NCI-H2171 (cell line): Measurements from ENCODE around the gene GRIK5.

Experiments
- DNase-seq: peaks from one replicate; lab custom pipeline; 2025; lab: John Stamatoyannopoulos, UW

Gene GRIK5

DNA sequence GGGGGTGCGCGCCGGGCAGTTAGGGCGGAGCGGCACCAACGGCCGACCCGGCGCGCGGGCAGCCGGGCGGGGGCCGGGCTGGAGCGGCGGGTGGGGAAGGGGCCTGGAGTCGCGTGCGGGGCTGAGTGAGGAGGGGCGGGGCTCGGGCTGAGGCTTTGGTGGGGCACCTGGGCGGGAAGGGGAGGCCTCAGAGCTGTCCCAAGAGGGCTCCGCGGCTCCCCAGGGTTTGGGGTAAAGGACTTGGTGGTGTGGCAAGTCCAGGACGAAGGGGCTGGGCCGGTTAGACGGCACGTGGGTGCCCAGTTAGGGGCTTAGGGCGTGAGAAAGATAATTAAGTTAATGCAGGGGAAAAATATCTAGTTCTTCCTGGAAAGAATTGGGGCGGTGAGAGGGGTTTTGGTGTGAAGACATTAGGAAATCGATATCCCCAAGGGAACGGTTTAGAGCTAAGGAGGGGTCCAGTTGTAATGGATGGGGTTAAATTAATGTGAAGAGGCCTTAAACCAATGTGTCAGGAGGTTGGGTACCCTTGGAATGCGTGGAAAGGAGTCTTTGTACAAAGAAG, 6.5 kb upstream of the GRIK5 start:
- DNase-seq = peak; percentile 50

DNA sequence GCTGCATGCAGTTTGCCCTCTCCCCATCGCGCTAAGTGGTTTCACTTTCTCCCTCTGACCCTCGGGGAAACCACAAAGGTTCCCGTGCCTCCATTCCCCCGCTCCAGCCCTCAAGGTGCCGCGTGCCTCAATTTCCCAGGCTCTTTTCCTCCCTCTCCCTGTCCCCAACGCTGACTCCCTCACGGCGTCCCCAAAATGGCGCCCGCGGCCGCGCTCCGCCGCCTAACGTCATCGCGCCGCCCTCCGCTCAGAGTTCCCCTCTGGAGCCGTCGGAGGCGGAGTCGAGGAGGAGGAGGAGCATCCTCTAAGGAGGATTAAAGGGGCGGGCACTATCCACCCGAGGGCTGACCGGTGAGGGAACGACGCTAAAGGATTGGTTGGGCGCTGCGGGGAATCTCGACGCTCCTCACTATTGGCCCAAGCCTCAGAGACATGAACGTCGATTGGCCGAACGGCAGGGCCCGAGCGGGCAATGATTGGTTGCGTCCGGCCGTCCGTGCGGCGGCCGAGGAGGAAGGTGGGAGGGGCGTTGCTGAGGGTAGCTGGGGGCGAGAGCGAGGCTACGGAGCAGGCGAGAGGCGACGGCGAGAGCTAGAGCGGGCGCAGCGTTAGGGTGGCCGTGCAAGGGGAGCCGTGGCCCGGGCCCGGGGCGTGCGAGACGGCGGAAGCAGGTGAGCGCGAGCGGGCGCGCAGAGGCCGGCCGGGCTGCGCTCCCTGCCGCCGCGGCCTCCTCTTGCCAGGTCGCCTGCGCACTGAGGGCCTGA, 5.8 kb upstream of the GRIK5 start, which contains the start of gene ZNF574:
Gene ZNF574, plus strand, starts transcription at position 551 of the 764 bp plus-strand sequence. CDS start 2,441 bp downstream, outside the sequence.
- peak; percentile 99 for DNase-seq

DNA sequence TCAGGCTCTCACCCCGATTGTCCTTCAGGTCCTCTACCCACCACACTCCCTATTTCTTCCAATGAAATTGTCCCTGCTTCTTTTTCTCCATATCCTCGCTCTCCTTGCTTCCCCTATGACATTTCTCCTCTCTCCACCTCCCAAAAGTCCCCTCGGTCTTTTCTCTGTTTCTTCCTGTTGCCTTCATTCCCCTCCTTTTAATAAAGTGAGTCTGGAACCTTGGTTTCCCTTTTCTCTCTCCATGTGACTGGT, 5.3 kb upstream of the GRIK5 start:
- DNase-seq = no peak

DNA sequence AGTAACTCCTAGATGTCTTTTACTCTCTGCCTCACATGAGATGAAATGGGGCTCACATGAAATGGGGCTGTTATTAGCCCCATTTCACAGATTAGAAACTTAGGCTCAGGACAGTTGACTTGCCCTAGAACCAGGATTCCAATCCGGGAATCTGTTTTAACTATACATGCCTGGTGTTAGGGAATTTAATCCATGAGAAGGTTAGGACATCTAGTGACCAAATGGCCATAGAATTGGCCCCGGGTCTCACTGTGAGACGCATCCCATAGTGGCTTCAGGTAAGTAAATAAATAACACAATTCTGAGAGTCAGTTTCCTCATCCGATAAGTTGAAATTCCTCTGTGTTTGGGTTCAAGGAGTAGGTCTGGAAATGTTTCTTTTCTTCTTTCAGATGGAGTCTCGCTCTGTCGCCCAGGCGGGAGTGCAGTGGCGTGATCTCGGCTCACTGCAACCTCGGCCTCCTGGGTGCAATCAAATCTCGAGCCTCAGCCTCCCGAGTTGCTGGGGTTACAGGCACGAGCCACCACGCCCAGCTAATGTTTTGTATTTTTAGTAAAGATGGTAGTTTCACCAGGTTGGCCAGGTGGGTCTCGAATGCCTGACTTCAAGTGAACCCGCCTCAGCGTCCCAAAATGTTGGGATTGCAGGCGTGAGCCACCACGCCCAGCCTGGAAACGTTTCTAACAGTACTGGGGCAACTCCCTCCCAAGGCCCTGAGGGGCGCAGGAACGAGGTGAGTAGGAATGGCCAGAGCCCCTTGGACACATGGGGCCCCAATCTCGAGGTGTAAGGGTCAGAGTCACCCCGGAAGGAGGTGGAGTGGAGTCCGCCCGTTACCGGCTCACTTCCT, 4.7 kb upstream of the GRIK5 start:
- no peak for DNase-seq

DNA sequence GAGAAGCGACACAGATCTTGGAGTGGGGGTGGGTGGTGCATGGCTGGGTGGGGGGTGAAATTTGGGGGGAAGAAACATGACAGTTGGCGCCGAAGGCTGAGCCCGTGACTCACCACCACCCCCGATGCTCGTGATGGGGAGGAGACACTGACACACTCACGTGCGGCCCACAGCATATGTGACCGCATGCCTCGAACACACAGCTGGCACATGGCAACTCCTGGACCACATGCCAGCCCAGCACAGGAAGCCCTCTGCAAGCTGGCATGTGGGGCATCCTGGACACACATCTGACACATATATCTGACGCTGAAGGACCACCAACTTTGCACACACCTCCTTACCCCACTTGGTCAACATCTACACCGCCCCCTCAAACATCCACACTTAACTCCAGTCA, 1.2 kb upstream of the GRIK5 start:
- DNase-seq = no peak

DNA sequence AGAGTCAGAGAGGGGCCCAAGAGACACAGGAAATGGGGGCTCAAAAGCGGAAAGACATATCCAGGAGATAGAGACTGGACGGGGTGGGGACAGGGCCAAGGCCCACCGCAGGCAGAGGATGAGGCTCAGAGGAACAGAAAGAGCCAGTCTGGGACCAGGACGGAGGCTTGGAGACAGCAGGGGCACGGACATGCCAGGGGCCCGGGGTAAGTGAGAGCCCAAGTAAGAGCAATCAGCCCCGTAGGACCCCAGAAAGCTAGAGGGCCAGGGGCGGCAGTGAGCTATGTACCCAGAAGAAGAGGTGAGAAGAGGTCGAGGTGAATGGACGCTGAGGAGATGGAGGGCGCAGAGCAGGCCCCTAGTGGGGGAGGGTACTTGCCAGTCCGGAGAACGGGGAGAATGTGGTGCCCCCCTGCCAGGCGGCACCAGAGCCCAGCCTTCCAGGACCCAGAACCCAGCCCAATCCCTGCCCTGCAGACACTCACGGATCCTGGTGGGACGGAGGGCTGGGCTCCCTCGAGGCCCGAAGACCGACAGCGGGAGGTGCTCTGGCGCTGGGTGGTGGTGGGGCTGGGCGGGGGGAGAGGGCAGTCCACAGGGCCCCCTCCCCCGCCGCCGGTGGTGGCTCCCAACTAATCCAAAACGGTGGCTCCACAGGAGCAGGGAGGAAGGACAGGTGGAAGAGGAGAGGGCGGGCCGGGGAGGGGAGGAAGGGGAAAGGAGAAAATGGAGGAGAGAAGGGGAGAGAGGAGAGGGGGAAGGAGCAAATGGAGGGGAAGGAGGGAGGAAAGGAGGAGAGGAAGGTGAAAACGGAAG, 1.0 kb downstream of the GRIK5 start:
- DNase-seq = no peak

DNA sequence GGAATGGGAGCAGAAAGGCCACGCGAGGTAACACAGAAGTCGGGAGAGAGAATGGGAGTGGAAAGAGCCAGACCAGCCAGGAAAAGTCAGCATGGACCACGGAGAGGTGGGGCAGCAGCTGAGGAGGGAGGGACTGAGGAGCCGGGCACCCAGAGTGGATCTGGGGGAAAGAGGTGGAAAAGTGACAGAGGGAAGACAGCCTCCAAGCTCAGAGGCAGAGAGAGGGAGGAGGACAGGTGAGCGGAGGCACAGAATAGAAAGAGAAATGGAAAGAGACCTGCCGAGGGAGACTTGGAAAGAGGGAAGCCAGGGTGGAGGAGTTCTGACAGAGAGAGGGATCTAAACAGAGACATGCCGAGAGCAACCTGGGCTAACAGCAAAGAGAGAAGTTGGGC, 1.6 kb downstream of the GRIK5 start:
- DNase-seq = no peak

DNA sequence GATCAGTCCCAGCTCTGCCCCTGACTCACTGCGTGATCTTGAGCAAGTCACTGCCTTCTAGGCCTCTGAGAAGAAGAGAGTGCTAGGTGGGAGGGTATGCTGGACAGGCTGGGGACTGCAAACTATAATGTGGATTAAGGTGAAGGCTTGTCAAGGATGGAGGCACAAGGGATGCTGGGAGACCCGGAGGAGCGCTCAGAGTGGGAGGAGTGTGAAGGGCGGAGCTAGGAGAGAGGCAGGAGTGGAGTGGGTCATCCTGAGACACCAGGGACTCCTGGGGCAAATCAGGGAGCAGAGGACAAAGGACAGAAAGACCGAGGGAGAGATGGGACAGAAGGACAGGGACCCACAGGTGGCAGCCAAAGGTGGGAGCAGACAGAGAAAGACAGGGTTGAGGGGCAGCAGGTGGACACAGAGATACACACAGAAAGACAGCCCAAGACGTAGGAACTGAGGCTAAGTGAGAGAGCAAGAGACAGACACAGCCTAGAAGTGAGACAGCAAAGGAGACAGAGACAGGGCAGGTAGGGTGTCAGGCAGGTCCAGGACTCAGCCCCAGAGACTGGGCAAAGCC, 2.6 kb downstream of the GRIK5 start:
- no peak for DNase-seq

DNA sequence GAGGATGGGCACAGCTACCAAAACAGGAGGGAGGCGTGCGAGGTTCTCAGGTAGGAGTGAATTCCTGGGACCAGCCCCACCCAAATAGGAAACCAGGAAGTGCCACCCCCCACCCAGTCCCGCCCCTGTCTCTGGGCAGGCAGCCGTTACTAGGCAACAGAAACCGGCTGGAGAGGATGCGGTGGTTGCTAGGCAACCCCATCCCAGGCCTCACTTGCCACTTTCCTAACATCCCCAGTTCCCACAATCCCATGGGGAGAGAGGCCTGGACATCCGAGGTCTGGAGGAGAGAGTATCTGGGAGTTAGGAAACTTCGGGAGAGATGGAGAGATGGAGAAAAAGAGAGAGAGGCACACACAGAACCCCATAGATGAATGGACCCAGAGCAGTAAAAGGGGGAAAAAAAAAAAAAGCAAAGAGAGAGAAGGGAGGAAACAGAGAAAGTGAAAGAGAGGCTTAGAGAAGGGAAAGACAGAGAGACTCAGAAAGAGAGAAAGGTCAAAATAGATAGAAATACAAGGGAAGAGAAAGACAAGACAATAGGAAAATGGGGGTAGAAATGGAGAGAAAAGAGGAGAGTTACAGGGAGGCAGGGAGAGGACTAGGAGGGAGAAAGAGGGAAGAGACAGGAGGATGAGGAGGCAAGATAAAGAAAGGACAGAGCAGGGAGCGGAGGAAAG, 3.8 kb downstream of the GRIK5 start:
- no peak for DNase-seq

DNA sequence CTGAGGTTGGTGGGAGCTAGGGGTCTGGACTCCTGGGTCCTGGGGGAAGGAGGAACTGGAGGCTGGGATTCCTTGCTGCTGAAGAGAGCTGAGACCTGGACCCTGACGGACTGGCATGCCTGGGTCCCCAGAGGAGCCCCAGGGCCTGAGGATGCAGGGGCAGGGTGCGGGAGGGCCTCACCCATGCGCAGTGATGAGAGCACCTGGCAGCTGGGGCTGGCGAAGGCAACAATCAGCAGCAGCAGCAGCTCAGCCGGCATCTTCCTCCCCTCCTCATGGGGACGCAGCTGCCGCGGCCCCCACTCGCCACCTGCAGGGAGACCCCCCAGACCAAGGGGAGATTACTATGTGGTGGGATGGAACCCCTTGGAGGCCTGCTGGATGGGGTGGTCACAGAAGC, 4.5 kb downstream of the GRIK5 start:
- no peak for DNase-seq

DNA sequence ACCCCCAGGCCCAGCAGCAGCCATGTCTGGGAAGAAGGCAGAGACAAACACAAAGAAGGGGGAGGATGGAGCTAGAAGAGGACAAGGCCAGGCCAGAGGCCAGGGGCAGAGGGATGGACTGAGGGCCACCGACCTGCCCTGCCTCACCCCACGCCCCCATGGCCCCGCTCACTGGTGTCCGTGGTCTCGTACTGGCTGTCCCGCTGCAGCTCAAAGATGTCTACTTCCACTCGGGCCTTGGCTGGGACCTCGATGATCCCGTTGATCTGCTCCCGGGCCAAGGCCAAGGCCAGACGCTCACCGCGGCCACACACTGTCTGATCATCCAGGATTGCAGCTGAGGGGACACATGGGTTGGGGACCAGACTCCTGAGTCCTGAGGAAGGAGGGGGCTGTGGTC, 5.0 kb downstream of the GRIK5 start:
- no peak for DNase-seq

DNA sequence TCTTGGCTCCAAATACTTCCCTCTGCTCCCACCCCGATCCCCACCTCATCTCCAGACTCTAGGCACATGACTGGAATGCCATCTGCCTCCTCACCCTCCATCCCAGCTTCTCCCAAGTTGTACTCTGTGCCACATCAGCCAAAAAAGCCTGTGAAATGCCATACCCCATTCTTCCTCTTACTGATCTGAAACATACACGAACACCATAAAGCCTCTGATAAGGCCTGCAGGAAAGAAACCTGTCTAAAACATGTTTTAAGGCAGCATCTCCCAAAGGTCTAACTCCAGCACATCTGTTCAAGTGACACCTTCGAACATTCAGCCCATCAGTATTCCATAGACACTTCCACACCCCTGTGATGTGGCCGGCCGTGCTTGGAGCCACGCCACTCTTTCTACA, 5.6 kb downstream of the GRIK5 start:
- DNase-seq = no peak

DNA sequence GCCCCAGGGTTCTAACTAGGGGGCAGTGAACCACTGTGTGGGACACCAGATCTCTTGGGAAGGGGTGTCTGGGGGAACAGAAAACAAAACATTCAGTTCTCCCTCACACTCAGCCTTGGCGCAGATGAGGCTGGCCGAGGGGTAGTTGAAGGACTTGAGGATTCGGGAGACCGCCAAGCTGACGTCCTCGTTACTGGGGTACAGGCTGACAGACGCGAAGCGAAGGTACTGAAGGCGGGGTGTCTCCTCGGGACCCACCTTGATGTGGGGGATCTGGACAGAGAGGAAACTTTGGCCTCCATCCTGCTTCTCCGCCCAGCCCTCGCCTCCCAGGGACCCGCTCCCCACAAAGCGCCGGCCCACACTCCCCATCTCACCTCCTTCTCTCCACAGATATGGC, 7.6 kb downstream of the GRIK5 start:
- no peak for DNase-seq

DNA sequence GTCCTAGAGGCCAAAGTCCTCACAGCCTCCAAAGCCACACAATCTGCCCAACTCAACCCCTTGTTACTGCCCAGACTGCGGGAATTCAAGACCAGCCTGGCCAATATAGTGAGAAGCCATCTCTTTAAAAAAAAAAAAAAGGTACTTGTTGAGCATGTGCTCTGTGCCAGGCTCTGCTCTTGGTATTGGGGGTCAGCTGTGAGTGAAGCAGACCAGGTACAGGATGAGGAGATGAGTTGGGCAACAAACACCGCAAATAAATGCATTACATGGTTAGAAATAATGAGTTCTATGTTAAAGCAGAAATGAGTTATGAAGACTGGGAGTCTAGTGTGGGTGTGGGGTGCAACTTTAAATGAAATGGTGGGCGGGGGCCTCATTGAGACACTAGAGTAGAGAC, 9.9 kb downstream of the GRIK5 start:
- DNase-seq = no peak

DNA sequence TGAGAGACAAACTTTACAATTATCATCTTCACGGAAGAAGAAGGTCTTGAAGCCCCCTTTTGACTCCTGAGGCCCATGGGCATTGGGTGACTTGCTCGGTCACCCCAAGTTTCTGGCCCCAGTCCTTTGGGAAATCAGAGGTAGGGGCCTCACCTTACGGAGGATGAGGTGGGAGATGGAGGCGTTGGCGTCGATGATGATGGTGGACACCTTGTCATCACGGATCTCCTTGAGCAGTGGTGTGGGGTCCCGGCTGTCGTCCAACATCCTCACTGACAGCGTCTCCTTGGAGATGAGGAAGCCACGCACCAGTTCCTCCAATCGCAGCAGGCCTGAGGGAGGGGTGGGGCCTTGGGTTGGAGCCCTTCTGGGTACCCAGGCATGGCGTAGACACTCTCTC, 10.8 kb downstream of the GRIK5 start:
- no peak for DNase-seq

DNA sequence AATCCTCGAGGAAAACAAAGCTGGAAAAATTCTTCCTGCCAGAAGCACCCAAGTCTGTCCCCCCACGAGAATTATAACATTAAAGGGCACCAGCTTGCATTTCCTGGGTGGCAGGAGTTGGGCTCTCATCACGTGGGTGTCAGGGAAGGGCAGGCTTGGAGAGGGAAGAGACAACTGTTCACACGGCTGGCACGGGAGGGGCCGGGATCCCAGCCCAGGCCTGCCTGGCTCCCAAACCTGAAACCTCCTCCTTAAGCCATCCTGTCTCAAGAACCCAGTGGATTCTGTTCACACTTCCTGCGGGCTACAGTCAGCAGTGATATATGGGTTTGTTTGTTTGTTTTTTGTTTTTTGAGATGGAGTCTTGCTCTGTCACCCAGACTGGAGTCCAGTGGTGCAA, 12.2 kb downstream of the GRIK5 start:
- DNase-seq = no peak

DNA sequence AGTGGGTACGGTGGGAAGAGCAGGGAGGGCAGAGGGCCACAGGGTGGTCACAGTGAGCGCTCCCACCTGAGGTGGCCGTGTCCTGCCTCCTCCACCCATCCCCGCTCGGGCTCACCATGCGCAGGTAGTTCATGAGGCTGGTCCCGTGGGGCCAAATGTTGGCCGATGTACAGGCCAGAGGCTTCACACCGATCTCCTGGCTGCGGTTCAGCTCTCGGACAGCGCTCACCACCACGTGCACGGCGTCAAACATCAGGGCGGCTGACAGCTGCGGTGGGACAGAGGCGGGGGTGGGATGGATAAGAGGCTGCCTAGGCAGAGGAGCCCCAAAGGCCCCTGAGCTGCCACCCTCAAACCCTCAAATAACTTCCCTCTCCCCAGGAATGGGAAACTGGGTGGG, 15.8 kb downstream of the GRIK5 start:
- no peak for DNase-seq

DNA sequence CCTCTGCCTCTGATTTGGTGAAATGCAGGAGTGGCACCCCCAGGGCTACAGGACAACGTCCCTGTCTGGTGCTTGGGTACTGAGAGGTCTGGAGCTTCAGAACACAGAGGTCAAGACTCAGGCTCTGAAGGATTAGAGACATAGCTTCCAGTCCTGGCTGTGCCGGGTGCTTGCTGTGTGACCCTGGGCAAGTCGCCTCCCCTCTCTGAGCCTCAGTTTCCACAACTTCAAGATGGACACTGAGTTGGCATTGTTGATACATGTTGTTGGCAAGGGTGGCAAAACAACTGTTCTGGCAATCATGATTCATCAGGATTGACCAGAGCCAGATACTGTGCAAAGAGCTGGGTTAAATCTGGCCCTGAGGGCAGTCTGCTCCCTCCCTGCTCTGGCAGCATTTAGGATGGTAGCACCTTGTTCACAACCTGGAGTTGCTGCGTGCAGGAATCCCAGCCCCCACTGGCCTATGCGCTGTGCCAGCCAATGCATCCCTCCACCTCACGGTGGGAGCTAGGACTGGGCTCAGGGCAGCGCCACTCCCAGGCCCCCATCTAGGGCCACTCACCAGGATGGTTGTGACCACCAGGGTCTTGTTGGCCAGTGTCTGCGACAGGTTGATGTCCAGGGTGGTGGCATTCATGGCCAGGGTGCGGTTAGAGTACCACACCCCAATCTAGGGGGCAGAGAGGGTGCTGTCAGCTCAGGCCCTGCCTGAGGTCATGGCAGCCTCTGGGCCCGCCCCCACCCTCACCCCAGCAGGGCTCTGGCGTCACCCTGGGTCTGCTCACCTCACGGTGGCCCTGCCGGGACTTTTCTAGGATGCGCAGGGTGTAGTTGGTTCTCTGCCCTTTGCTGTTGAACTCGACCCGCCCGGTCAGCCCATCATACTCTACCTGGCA, 16.7 kb downstream of the GRIK5 start:
- no peak for DNase-seq

DNA sequence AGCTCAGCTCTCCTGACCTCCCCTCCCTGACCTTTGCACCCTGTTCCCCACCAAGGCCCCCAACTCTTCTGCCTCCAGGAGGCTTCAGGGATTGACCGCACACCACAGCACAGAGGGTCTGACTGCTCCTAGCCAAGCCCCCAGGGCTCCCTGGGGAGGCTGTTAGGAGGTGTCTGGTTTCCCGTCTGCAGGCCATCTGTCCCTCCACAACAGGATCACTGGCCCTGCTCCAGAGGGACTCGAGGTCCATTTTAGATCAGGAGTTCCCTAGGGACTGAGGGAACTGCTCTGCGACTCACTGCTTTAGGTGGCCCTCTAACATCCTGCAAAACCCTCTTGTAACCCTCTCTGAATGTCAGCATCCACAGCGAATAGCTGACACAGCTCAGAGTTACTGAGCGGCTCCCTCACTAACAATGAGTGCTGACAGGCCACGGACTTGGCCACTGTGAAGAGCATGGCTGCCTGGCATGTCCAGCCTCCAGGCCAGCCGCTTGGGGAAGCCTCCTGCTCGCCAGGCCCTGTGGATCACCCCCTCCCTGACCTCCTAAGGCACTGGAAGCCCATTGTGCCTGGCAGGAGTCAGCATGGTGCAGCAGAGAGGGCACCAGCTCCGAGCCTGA, 17.7 kb downstream of the GRIK5 start:
- DNase-seq = peak; percentile 88
